Measurements from ENCODE around the gene CCDC157. TPM values are rescaled to one million over a fixed set of nuclear protein-coding genes. Genes with fewer than 3 reads are reported as not detected.

CCDC157 gene
- total and polyA plus RNA-seq, 10 of the 15 experiments (the other 5 are each of a cell fraction or from before 2014, with no cell fraction given): 0.10 to 2.8 (median 1.2) TPM

GRCh38 chr22:30357236-30357570 is 396 bp downstream of the CCDC157 start (continued):
- no peak for TF ChIP-seq E2F8 (IDR thresholded peaks at IDR 0.05; ENCODE audit: low read depth, partially characterized antibody)
- TF ChIP-seq NBN (IDR thresholded peaks at IDR 0.05): 0 out of 2 replicates have a peak, but pooled peaks have one; percentile 9
- no peak for TF ChIP-seq HDAC6 (IDR thresholded peaks at IDR 0.05; ENCODE audit: unreplicated experiment)
- no peak for TF ChIP-seq ATF7 (IDR thresholded peaks at IDR 0.05; ENCODE audit: low read depth)
- TF ChIP-seq POLR2A (IDR thresholded peaks at IDR 0.05; ENCODE audit: low read depth, low read length): no peak
- TF ChIP-seq POLR2AphosphoS5 (IDR thresholded peaks at IDR 0.05; ENCODE audit: low read length): no peak
- no peak for TF ChIP-seq ZNF592 (IDR thresholded peaks at IDR 0.05)
- no peak for TF ChIP-seq TCF7 (IDR thresholded peaks at IDR 0.05; ENCODE audit: borderline replicate concordance)
